Liver (tissue), 3 donors: ENCODE data around the gene MYL6.

Source experiments
- FOXA1 ChIP-seq: IDR thresholded peaks from 2 replicates; pipeline ENCODE4 v1.6.1; 2016; ENCODE audit warnings: antibody characterized with exemption
- HNF4G ChIP-seq: IDR thresholded peaks from 2 replicates; pipeline ENCODE4 v1.6.1; 2016; ENCODE audit warnings: antibody characterized with exemption
- RAD21 ChIP-seq, 2 donors: IDR thresholded peaks; 2 replicates each; pipeline ENCODE4 v1.6.1; 2016; ENCODE audit warnings: antibody characterized with exemption in 2 of 2, mild to moderate bottlenecking in 2 of 2
- SP1 ChIP-seq: IDR thresholded peaks from 2 replicates; pipeline ENCODE4 v1.6.1; 2018; ENCODE audit warnings: antibody characterized with exemption, mild to moderate bottlenecking
- TAF1 ChIP-seq: conservative IDR thresholded peaks from 2 replicates; pipeline ENCODE4 v1.6.1; 2016; ENCODE audit warnings: antibody characterized with exemption, mild to moderate bottlenecking
- YY1 ChIP-seq: IDR thresholded peaks from 2 replicates; pipeline ENCODE4 v1.6.1; 2016; ENCODE audit warnings: antibody characterized with exemption, mild to moderate bottlenecking
- TF ChIP-seq, protein P1 (sequence below): fragments of 150-350 bp; IDR thresholded peaks from 2 replicates; pipeline ENCODE4 v1.5.1; 2017; ENCODE audit warnings: improper control_type of control experiment, low read depth, low read length; ENCODE audit not compliant: missing input control
- TF ChIP-seq, protein P2 (sequence below): IDR thresholded peaks from 2 replicates; pipeline ENCODE4 v1.6.1; 2016; ENCODE audit warnings: antibody characterized with exemption, mild to moderate bottlenecking
- TF ChIP-seq, protein P3 (sequence below): IDR thresholded peaks from 2 replicates; pipeline ENCODE4 v1.6.1; 2016; ENCODE audit warnings: antibody characterized with exemption
- donor health status: healthy.
- donor health status: healthy.

DNA sequence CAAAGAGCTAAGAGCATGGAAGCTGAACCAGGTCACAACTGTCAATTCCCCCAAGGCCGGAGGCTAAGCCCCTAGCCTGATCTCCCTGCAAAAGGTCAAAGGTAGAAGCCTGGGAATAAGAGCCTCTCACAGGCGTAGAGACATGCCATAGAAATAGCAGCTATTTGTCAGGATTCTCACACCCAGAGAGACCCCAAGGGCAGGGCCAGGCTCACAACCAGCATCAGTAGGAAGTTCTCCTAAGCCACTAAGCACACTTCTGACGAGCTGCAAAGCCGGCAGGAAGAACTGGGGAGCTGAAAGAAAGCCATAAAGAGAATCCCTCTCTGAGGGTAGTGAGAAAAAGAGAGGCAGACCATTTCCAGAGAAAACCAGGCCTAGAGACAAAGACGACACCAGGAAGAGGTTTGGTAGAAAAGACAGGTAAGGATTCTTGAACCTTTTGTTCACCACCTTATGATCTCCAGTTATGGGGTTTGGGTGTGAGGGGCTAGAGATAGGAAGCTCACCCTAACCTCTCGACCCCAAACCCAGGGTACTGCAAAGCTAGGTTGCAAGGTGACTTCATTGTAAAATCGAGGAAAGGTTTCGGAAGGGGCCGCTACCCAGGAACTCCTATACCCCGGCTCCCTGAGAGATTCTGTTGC is 30.1 kb downstream of the MYL6 start:
- no peak for TF ChIP-seq SP1
- TF ChIP-seq, protein P1, sequence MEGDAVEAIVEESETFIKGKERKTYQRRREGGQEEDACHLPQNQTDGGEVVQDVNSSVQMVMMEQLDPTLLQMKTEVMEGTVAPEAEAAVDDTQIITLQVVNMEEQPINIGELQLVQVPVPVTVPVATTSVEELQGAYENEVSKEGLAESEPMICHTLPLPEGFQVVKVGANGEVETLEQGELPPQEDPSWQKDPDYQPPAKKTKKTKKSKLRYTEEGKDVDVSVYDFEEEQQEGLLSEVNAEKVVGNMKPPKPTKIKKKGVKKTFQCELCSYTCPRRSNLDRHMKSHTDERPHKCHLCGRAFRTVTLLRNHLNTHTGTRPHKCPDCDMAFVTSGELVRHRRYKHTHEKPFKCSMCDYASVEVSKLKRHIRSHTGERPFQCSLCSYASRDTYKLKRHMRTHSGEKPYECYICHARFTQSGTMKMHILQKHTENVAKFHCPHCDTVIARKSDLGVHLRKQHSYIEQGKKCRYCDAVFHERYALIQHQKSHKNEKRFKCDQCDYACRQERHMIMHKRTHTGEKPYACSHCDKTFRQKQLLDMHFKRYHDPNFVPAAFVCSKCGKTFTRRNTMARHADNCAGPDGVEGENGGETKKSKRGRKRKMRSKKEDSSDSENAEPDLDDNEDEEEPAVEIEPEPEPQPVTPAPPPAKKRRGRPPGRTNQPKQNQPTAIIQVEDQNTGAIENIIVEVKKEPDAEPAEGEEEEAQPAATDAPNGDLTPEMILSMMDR, result no peak
- TF ChIP-seq, protein P2, sequence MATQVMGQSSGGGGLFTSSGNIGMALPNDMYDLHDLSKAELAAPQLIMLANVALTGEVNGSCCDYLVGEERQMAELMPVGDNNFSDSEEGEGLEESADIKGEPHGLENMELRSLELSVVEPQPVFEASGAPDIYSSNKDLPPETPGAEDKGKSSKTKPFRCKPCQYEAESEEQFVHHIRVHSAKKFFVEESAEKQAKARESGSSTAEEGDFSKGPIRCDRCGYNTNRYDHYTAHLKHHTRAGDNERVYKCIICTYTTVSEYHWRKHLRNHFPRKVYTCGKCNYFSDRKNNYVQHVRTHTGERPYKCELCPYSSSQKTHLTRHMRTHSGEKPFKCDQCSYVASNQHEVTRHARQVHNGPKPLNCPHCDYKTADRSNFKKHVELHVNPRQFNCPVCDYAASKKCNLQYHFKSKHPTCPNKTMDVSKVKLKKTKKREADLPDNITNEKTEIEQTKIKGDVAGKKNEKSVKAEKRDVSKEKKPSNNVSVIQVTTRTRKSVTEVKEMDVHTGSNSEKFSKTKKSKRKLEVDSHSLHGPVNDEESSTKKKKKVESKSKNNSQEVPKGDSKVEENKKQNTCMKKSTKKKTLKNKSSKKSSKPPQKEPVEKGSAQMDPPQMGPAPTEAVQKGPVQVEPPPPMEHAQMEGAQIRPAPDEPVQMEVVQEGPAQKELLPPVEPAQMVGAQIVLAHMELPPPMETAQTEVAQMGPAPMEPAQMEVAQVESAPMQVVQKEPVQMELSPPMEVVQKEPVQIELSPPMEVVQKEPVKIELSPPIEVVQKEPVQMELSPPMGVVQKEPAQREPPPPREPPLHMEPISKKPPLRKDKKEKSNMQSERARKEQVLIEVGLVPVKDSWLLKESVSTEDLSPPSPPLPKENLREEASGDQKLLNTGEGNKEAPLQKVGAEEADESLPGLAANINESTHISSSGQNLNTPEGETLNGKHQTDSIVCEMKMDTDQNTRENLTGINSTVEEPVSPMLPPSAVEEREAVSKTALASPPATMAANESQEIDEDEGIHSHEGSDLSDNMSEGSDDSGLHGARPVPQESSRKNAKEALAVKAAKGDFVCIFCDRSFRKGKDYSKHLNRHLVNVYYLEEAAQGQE, result no peak
- TF ChIP-seq TAF1, result no peak
- no peak for TF ChIP-seq YY1
- TF ChIP-seq, protein P3, sequence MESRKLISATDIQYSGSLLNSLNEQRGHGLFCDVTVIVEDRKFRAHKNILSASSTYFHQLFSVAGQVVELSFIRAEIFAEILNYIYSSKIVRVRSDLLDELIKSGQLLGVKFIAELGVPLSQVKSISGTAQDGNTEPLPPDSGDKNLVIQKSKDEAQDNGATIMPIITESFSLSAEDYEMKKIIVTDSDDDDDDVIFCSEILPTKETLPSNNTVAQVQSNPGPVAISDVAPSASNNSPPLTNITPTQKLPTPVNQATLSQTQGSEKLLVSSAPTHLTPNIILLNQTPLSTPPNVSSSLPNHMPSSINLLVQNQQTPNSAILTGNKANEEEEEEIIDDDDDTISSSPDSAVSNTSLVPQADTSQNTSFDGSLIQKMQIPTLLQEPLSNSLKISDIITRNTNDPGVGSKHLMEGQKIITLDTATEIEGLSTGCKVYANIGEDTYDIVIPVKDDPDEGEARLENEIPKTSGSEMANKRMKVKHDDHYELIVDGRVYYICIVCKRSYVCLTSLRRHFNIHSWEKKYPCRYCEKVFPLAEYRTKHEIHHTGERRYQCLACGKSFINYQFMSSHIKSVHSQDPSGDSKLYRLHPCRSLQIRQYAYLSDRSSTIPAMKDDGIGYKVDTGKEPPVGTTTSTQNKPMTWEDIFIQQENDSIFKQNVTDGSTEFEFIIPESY, result no peak
- no peak for TF ChIP-seq RAD21 (IDR thresholded peaks at IDR 0.05)
- TF ChIP-seq FOXA1, result no peak
- no peak for TF ChIP-seq HNF4G
